HT-29 (cell line): ENCODE data around the gene ANAPC15. TPM values are rescaled to one million over a fixed set of nuclear protein-coding genes. Genes with fewer than 3 reads are reported as not detected.
A peak's percentile ranks its signal among the peaks of the same experiment; 100 is the strongest.
"Not testable (repeated sequence)": the region's sequence is repeated elsewhere in the genome, so short reads cannot be mapped to it uniquely, and the experiment has no call there.

Experiments
- DNase-seq: peaks from one replicate; pipeline ENCODE4 v3.0.0-alpha.2; 2015; ENCODE audit warnings: low spot score
- total RNA-seq: library from RNA; depleted of rRNA; stranded (reverse); fragments of >200 nt; shearing (Covaris generic); gene quantifications from 2 replicates; pipeline ENCODE4 v1.2.3, GENCODE V29; 2014; rRNA removed

Gene ANAPC15
- 81.1 and 85.9 TPM in 2 replicates for total RNA-seq

- peak; percentile 100 for DNase-seq
Measured at GRCh38 chr11:72112143-72112977, at the start of gene ANAPC15. Gene ANAPC15, minus strand, starts transcription at chr11:72112695. Its CDS starts 1,419 bp downstream, at chr11:72111276.

- no peak for DNase-seq
Measured at GRCh38 chr11:72160319-72160718, 47.8 kb upstream of the ANAPC15 start.

- DNase-seq, result no peak
Measured at GRCh38 chr11:72157131-72157530, 44.6 kb upstream of the ANAPC15 start.

- no peak for DNase-seq
Measured at GRCh38 chr11:72155751-72156150, 43.3 kb upstream of the ANAPC15 start.

GRCh38 chr11:72154816-72155215, 42.3 kb upstream of the ANAPC15 start:
- no peak for DNase-seq

GRCh38 chr11:72153874-72154273, 41.4 kb upstream of the ANAPC15 start:
- DNase-seq, result not testable (repeated sequence)

- no peak for DNase-seq
Measured at GRCh38 chr11:72150882-72151281, 38.4 kb upstream of the ANAPC15 start.

GRCh38 chr11:72146625-72147024, 34.1 kb upstream of the ANAPC15 start:
- no peak for DNase-seq

GRCh38 chr11:72144807-72145565, 32.5 kb upstream of the ANAPC15 start:
- DNase-seq, result no peak

GRCh38 chr11:72142543-72142942, 30.0 kb upstream of the ANAPC15 start:
- DNase-seq, result not testable (repeated sequence)

- not testable (repeated sequence) for DNase-seq
Measured at GRCh38 chr11:72142086-72142485, 29.6 kb upstream of the ANAPC15 start.

- DNase-seq, result no peak
Measured at GRCh38 chr11:72141066-72141465, 28.6 kb upstream of the ANAPC15 start.

- no peak for DNase-seq
Measured at GRCh38 chr11:72140661-72141060, 28.2 kb upstream of the ANAPC15 start.

GRCh38 chr11:72139500-72139899, 27.0 kb upstream of the ANAPC15 start:
- DNase-seq, result no peak

GRCh38 chr11:72138821-72139390, 26.4 kb upstream of the ANAPC15 start:
- no peak for DNase-seq

- no peak for DNase-seq
Measured at GRCh38 chr11:72136684-72137262, 24.3 kb upstream of the ANAPC15 start.

GRCh38 chr11:72135891-72136683, 23.6 kb upstream of the ANAPC15 start:
- DNase-seq, result no peak

- not testable (repeated sequence) for DNase-seq
Measured at GRCh38 chr11:72135473-72135872, 23.0 kb upstream of the ANAPC15 start, which contains the start of gene FOLR3. Gene FOLR3, plus strand, starts transcription at chr11:72135725. Its CDS starts 228 bp downstream, at chr11:72135953.

GRCh38 chr11:72132646-72133045, 20.2 kb upstream of the ANAPC15 start:
- no peak for DNase-seq

- DNase-seq, result no peak
Measured at GRCh38 chr11:72129381-72129780, 16.9 kb upstream of the ANAPC15 start.

GRCh38 chr11:72127923-72128322, 15.4 kb upstream of the ANAPC15 start:
- DNase-seq, result no peak
